Measurements from ENCODE around the gene ATF7. TPM values are rescaled to one million over a fixed set of nuclear protein-coding genes. Genes with fewer than 3 reads are reported as not detected.

Gene ATF7
- total RNA-seq, 1 experiment from 2014 or later, result 26.9 TPM

DNA sequence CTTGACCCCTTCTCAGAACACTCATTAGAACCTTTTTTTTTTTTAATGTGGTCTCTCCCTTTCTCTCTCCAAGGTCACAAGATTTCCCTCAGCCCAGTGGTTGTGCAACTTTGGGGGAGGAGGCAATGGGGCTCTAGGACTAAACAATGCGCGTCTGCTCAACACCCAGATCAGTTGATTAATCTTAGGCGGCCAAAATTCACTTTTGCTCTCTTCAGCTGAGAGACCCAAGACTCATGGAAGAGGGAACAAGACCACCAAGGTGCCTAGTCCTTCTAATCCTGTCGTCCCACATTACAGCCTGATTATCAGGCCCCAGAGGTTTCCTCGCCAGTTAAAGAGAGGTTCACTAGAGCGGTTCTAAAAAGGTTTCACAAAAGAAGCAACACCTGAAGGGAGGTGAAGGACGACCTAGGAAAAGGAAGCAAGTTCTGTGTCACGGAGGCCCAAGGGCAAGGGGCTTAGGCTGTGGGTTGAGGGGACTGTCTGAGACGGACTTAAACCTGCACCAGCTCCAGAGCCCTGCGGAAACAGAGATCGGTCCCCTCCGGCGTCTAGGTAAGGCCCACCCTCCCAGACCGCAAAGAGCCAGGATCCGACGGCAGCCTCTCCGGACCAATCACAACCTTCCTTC, 125.9 kb downstream of the ATF7 start:
- Histone ChIP-seq H3K36me3 (ENCODE audit: control insufficient read depth, insufficient read depth, low read length) (no peaks in the 10 kb centered on the region), H3K4me3 (ENCODE audit: low read depth, low read length) (peak overlapping the region; percentile 55), H3K27me3 (replicated peaks; ENCODE audit: control insufficient read depth, insufficient read depth, low read length) (no peaks in the 10 kb centered on the region), H3K4me1 (peaks cover 18% of the 10 kb centered on the region), H3K9me3 (no peaks in the 10 kb centered on the region)
- Mint-ChIP-seq H3K4me1 (ENCODE audit: low read depth, unreplicated experiment) (peaks cover 33% of the 10 kb centered on the region), H3K4me3 (ENCODE audit: unreplicated experiment) (peak overlapping the region; percentile 80), H3K9me3 (ENCODE audit: unreplicated experiment) (no peaks in the 10 kb centered on the region), H3K27ac (ENCODE audit: unreplicated experiment) (peak overlapping the region; percentile 86), H3K36me3 (ENCODE audit: insufficient read depth, unreplicated experiment) (peaks cover 21% of the 10 kb centered on the region), H3K27me3 (ENCODE audit: insufficient read depth, unreplicated experiment) (no peaks in the 10 kb centered on the region)
- BruUV-seq (replicated peaks), result TSS peak; percentile 90
- DNase-seq, result peak in 1 of 2 experiments; percentile 39
- ChIA-PET CTCF (interaction anchor here (0.6 to 2.2 kb wide), 10 partner anchors 9 to 190 kb away, joined by 3 to 18 read pairs (median 6); partner anchors contain the start of genes AAAS and ATP5MC2), POLR2A (interaction anchor here (0.6 to 2.0 kb wide), 13 partner anchors 9 to 266 kb away, joined by 3 to 20 read pairs (median 5); partner anchors contain the start of genes AAAS, MYG1 and SP1)
- intact Hi-C loops (cut with micrococcal nuclease; ENCODE audit: unreplicated experiment), result loop anchor here (1.0 to 2.0 kb wide), 4 partner anchors 49 to 779 kb away; no protein-coding TSS in a partner anchor
- no peak for TF ChIP-seq CTCF (IDR thresholded peaks at IDR 0.05; ENCODE audit: insufficient read depth in 1 of 2, low read depth in 1 of 2, low read length in 1 of 2, severe bottlenecking in 1 of 2, unreplicated experiment in 1 of 2)

- H3K4me3 ChIP-seq (ENCODE audit: low read depth, low read length), result peak within 1 kb of the TSS; percentile 55
- no peaks in the 10 kb centered on the region for H3K27me3 ChIP-seq (replicated peaks; ENCODE audit: control insufficient read depth, insufficient read depth, low read length)
- Mint-ChIP-seq H3K36me3 (ENCODE audit: insufficient read depth, unreplicated experiment) (peaks cover 13% of the 10 kb centered on the region), H3K27me3 (ENCODE audit: insufficient read depth, unreplicated experiment) (no peaks in the 10 kb centered on the region), H3K9me3 (ENCODE audit: unreplicated experiment) (no peaks in the 10 kb centered on the region), H3K4me1 (ENCODE audit: low read depth, unreplicated experiment) (peaks cover 33% of the 10 kb centered on the region), H3K4me3 (ENCODE audit: unreplicated experiment) (peak within 1 kb of the TSS; percentile 80), H3K27ac (ENCODE audit: unreplicated experiment) (peak within 1 kb of the TSS; percentile 86)
- ChIA-PET CTCF (interaction anchor here (1.4 to 2.2 kb wide), 2 partner anchors 9 to 17 kb away, joined by 4 to 12 read pairs; no protein-coding TSS in a partner anchor), POLR2A (no interaction called here)
- H3K36me3 ChIP-seq (ENCODE audit: control insufficient read depth, insufficient read depth, low read length), result no peaks in the 10 kb centered on the region
- DNase-seq, result peak in 1 of 2 experiments; percentile 58
- intact Hi-C loops (cut with micrococcal nuclease; ENCODE audit: unreplicated experiment), result loop anchor here (1.0 to 2.0 kb wide), 4 partner anchors 49 to 779 kb away; no protein-coding TSS in a partner anchor
- BruUV-seq (replicated peaks), result no TSS peak
- H3K4me1 ChIP-seq, result peaks cover 19% of the 10 kb centered on the region
- no peak for TF ChIP-seq CTCF (IDR thresholded peaks at IDR 0.05; ENCODE audit: insufficient read depth in 1 of 2, low read depth in 1 of 2, low read length in 1 of 2, severe bottlenecking in 1 of 2, unreplicated experiment in 1 of 2)
- no peaks in the 10 kb centered on the region for H3K9me3 ChIP-seq
Measured at GRCh38 chr12:53499266-53500141, 126.7 kb downstream of the ATF7 start, which contains the start of gene MAP3K12. Gene MAP3K12 (minus strand): TSS chr12:53499458. CDS start chr12:53487391, 12,067 bp downstream.

DNA sequence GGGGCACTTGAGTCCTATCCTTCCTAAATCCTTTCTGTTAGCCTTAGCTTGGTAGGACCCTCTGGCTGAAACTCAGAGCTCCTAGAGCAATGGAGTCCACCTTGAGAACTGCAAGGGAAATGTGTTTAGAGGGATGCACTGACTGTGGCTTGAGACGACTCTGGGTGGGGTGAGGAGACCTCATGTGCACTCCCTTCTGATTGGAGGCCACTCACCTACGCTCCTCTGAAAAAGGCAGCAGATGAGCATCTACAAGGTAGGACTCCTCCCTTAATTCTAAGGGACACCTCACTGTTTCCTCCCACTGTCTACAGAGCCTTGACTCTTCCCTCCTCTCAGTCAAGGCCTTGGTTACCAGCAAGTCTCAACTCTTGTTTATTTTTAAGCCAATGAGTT, 127.9 kb downstream of the ATF7 start:
- Histone ChIP-seq H3K9me3 (no peaks in the 10 kb centered on the region), H3K27me3 (replicated peaks; ENCODE audit: control insufficient read depth, insufficient read depth, low read length) (no peaks in the 10 kb centered on the region), H3K4me1 (peaks cover 25% of the 10 kb centered on the region), H3K36me3 (ENCODE audit: control insufficient read depth, insufficient read depth, low read length) (no peaks in the 10 kb centered on the region), H3K4me3 (ENCODE audit: low read depth, low read length) (no peak overlapping the region)
- no TSS peak for BruUV-seq (replicated peaks)
- POLR2A ChIA-PET, result no interaction called here
- Mint-ChIP-seq H3K4me3 (ENCODE audit: unreplicated experiment) (peak overlapping the region; percentile 80), H3K27me3 (ENCODE audit: insufficient read depth, unreplicated experiment) (no peaks in the 10 kb centered on the region), H3K4me1 (ENCODE audit: low read depth, unreplicated experiment) (peaks cover 42% of the 10 kb centered on the region), H3K36me3 (ENCODE audit: insufficient read depth, unreplicated experiment) (peaks cover 7% of the 10 kb centered on the region), H3K9me3 (ENCODE audit: unreplicated experiment) (no peaks in the 10 kb centered on the region), H3K27ac (ENCODE audit: unreplicated experiment) (no peak overlapping the region)
- no peak for TF ChIP-seq CTCF (IDR thresholded peaks at IDR 0.05; ENCODE audit: insufficient read depth in 1 of 2, low read depth in 1 of 2, low read length in 1 of 2, severe bottlenecking in 1 of 2, unreplicated experiment in 1 of 2)
- intact Hi-C loops (cut with micrococcal nuclease; ENCODE audit: unreplicated experiment), result no loop called here
- CTCF ChIA-PET, result no interaction called here
- no peak for DNase-seq
